Measurements from ENCODE around the gene SLC4A9. TPM values are rescaled to one million over a fixed set of nuclear protein-coding genes. Genes with fewer than 3 reads are reported as not detected.
"Not testable (repeated sequence)": the region's sequence is repeated elsewhere in the genome, so short reads cannot be mapped to it uniquely, and the experiment has no call there.

The SLC4A9 gene
- total and polyA plus RNA-seq, 2 donors = 0.07 TPM; not detected in 1

- H3K27me3 ChIP-seq (ENCODE audit: control insufficient read depth in 2 of 2, insufficient read depth in 1 of 2, low read length in 1 of 2) = peaks cover 24 to 31% of the 10 kb centered on the region in 2 donors
- no peak overlapping the region for H3K4me3 ChIP-seq (ENCODE audit: low read length in 2 of 2)
- 36% methylated on average over 1 of the region's 1 CpG for WGBS
- H3K36me3 ChIP-seq (ENCODE audit: control insufficient read depth in 2 of 2, insufficient read depth in 2 of 2, low read length in 1 of 2) = no peaks in the 10 kb centered on the region
- peaks cover 11 to 43% of the 10 kb centered on the region in 2 donors for H3K4me1 ChIP-seq (ENCODE audit: control insufficient read depth in 2 of 2, insufficient read depth in 2 of 2, low read length in 2 of 2)
- H3K27ac ChIP-seq (ENCODE audit: low read depth in 1 of 2, low read length in 1 of 2) = peak overlapping the region in 1 of 2 donors; percentile 38
- peaks cover 0 to 6% of the 10 kb centered on the region in 2 donors for H3K9me3 ChIP-seq (ENCODE audit: control insufficient read depth in 2 of 2, insufficient read depth in 1 of 2, low read length in 1 of 2)
- DNase-seq (ENCODE audit: low read depth in 6 of 9, low spot score in 9 of 9) = no peak
Measured at GRCh38 chr5:140342896-140343295, 17.1 kb upstream of the SLC4A9 start.

- peaks cover 24 to 34% of the 10 kb centered on the region in 2 donors for H3K27me3 ChIP-seq (ENCODE audit: control insufficient read depth in 2 of 2, insufficient read depth in 1 of 2, low read length in 1 of 2)
- not testable (repeated sequence) for H3K9me3 ChIP-seq (ENCODE audit: control insufficient read depth in 2 of 2, insufficient read depth in 1 of 2, low read length in 1 of 2); DNase-seq (ENCODE audit: low read depth in 6 of 9, low spot score in 9 of 9); H3K4me3 ChIP-seq (ENCODE audit: low read length in 2 of 2); H3K36me3 ChIP-seq (ENCODE audit: control insufficient read depth in 2 of 2, insufficient read depth in 2 of 2, low read length in 1 of 2); H3K27ac ChIP-seq (ENCODE audit: low read depth in 1 of 2, low read length in 1 of 2)
- peaks cover 11 to 43% of the 10 kb centered on the region in 2 donors for H3K4me1 ChIP-seq (ENCODE audit: control insufficient read depth in 2 of 2, insufficient read depth in 2 of 2, low read length in 2 of 2)
- 98% methylated on average over 8 of the region's 8 CpGs for WGBS
Measured at GRCh38 chr5:140343849-140344248, 16.1 kb upstream of the SLC4A9 start.

GRCh38 chr5:140344683-140345423, 15.1 kb upstream of the SLC4A9 start:
- Histone ChIP-seq H3K4me3 (ENCODE audit: low read length in 2 of 2) (peak overlapping the region in 1 of 2 donors; percentile 6), H3K4me1 (ENCODE audit: control insufficient read depth in 2 of 2, insufficient read depth in 2 of 2, low read length in 2 of 2) (peaks cover 11 to 43% of the 10 kb centered on the region in 2 donors), H3K27me3 (ENCODE audit: control insufficient read depth in 2 of 2, insufficient read depth in 1 of 2, low read length in 1 of 2) (peaks cover 24 to 34% of the 10 kb centered on the region in 2 donors), H3K27ac (ENCODE audit: low read depth in 1 of 2, low read length in 1 of 2) (no peak overlapping the region), H3K9me3 (ENCODE audit: control insufficient read depth in 2 of 2, insufficient read depth in 1 of 2, low read length in 1 of 2) (peaks cover 0 to 6% of the 10 kb centered on the region in 2 donors), H3K36me3 (ENCODE audit: control insufficient read depth in 2 of 2, insufficient read depth in 2 of 2, low read length in 1 of 2) (no peaks in the 10 kb centered on the region)
- WGBS = 87% methylated on average over 4 of the region's 4 CpGs
- DNase-seq (ENCODE audit: low read depth in 6 of 9, low spot score in 9 of 9) = no peak

GRCh38 chr5:140345919-140346347, 14.1 kb upstream of the SLC4A9 start:
- peak in 1 of 9 donors; percentile 18 for DNase-seq (ENCODE audit: low read depth in 6 of 9, low spot score in 9 of 9)
- peak overlapping the region; percentile 32 to 57 for H3K4me3 ChIP-seq (ENCODE audit: low read length in 2 of 2)
- H3K27me3 ChIP-seq (ENCODE audit: control insufficient read depth in 2 of 2, insufficient read depth in 1 of 2, low read length in 1 of 2) = peaks cover 24 to 34% of the 10 kb centered on the region in 2 donors
- no peak overlapping the region for H3K27ac ChIP-seq (ENCODE audit: low read depth in 1 of 2, low read length in 1 of 2)
- H3K9me3 ChIP-seq (ENCODE audit: control insufficient read depth in 2 of 2, insufficient read depth in 1 of 2, low read length in 1 of 2) = peaks cover 0 to 6% of the 10 kb centered on the region in 2 donors
- peaks cover 11 to 43% of the 10 kb centered on the region in 2 donors for H3K4me1 ChIP-seq (ENCODE audit: control insufficient read depth in 2 of 2, insufficient read depth in 2 of 2, low read length in 2 of 2)
- 20% methylated on average over 35 of the region's 35 CpGs for WGBS
- no peaks in the 10 kb centered on the region for H3K36me3 ChIP-seq (ENCODE audit: control insufficient read depth in 2 of 2, insufficient read depth in 2 of 2, low read length in 1 of 2)

- no peaks in the 10 kb centered on the region for H3K36me3 ChIP-seq (ENCODE audit: control insufficient read depth in 2 of 2, insufficient read depth in 2 of 2, low read length in 1 of 2)
- H3K4me1 ChIP-seq (ENCODE audit: control insufficient read depth in 2 of 2, insufficient read depth in 2 of 2, low read length in 2 of 2) = peaks cover 11 to 40% of the 10 kb centered on the region in 2 donors
- DNase-seq (ENCODE audit: low read depth in 6 of 9, low spot score in 9 of 9) = peak in 5 of 9 donors; percentile 28 to 64 (median 37)
- peak within 1 kb of the TSS; percentile 38 to 57 for H3K4me3 ChIP-seq (ENCODE audit: low read length in 2 of 2)
- H3K9me3 ChIP-seq (ENCODE audit: control insufficient read depth in 2 of 2, insufficient read depth in 1 of 2, low read length in 1 of 2) = peaks cover 0 to 5% of the 10 kb centered on the region in 2 donors
- peaks cover 24 to 34% of the 10 kb centered on the region in 2 donors for H3K27me3 ChIP-seq (ENCODE audit: control insufficient read depth in 2 of 2, insufficient read depth in 1 of 2, low read length in 1 of 2)
- H3K27ac ChIP-seq (ENCODE audit: low read depth in 1 of 2, low read length in 1 of 2) = no peak within 1 kb of the TSS
- 2% methylated on average over 72 of the region's 72 CpGs for WGBS
Measured at GRCh38 chr5:140346348-140347221, 13.4 kb upstream of the SLC4A9 start, which contains the start of gene HBEGF. HBEGF (minus strand) TSS chr5:140346603; CDS start chr5:140346328, 275 bp downstream.

- no peak for DNase-seq (ENCODE audit: low read depth in 6 of 9, low spot score in 9 of 9)
- H3K4me1 ChIP-seq (ENCODE audit: control insufficient read depth in 2 of 2, insufficient read depth in 2 of 2, low read length in 2 of 2) = peaks cover 7 to 32% of the 10 kb centered on the region in 2 donors
- 92% methylated on average over 2 of the region's 2 CpGs for WGBS
Measured at GRCh38 chr5:140347360-140347759, 12.6 kb upstream of the SLC4A9 start.

GRCh38 chr5:140348104-140348503, 11.9 kb upstream of the SLC4A9 start:
- no peaks in the 10 kb centered on the region for H3K36me3 ChIP-seq (ENCODE audit: control insufficient read depth in 2 of 2, insufficient read depth in 2 of 2, low read length in 1 of 2)
- WGBS = 91% methylated on average over 4 of the region's 4 CpGs
- H3K4me3 ChIP-seq (ENCODE audit: low read length in 2 of 2) = no peak overlapping the region
- H3K4me1 ChIP-seq (ENCODE audit: control insufficient read depth in 2 of 2, insufficient read depth in 2 of 2, low read length in 2 of 2) = peaks cover 2 to 25% of the 10 kb centered on the region in 2 donors
- H3K27ac ChIP-seq (ENCODE audit: low read depth in 1 of 2, low read length in 1 of 2) = no peak overlapping the region
- H3K9me3 ChIP-seq (ENCODE audit: control insufficient read depth in 2 of 2, insufficient read depth in 1 of 2, low read length in 1 of 2) = no peaks in the 10 kb centered on the region
- DNase-seq (ENCODE audit: low read depth in 6 of 9, low spot score in 9 of 9) = no peak
- peaks cover 24 to 34% of the 10 kb centered on the region in 2 donors for H3K27me3 ChIP-seq (ENCODE audit: control insufficient read depth in 2 of 2, insufficient read depth in 1 of 2, low read length in 1 of 2)

More at GRCh38 chr5:140347360-140347759, 12.6 kb upstream of the SLC4A9 start:
- no peaks in the 10 kb centered on the region for H3K36me3 ChIP-seq (ENCODE audit: control insufficient read depth in 2 of 2, insufficient read depth in 2 of 2, low read length in 1 of 2)
- no peak overlapping the region for H3K4me3 ChIP-seq (ENCODE audit: low read length in 2 of 2)
- H3K27ac ChIP-seq (ENCODE audit: low read depth in 1 of 2, low read length in 1 of 2) = no peak overlapping the region
- peaks cover 24 to 34% of the 10 kb centered on the region in 2 donors for H3K27me3 ChIP-seq (ENCODE audit: control insufficient read depth in 2 of 2, insufficient read depth in 1 of 2, low read length in 1 of 2)
- H3K9me3 ChIP-seq (ENCODE audit: control insufficient read depth in 2 of 2, insufficient read depth in 1 of 2, low read length in 1 of 2) = no peaks in the 10 kb centered on the region

GRCh38 chr5:140349244-140349643, 10.8 kb upstream of the SLC4A9 start:
- Histone ChIP-seq H3K4me1 (ENCODE audit: control insufficient read depth in 2 of 2, insufficient read depth in 2 of 2, low read length in 2 of 2) (peaks cover 2 to 22% of the 10 kb centered on the region in 2 donors), H3K36me3 (ENCODE audit: control insufficient read depth in 2 of 2, insufficient read depth in 2 of 2, low read length in 1 of 2) (no peaks in the 10 kb centered on the region), H3K4me3 (ENCODE audit: low read length in 2 of 2) (no peak overlapping the region), H3K9me3 (ENCODE audit: control insufficient read depth in 2 of 2, insufficient read depth in 1 of 2, low read length in 1 of 2) (no peaks in the 10 kb centered on the region), H3K27ac (ENCODE audit: low read depth in 1 of 2, low read length in 1 of 2) (no peak overlapping the region), H3K27me3 (ENCODE audit: control insufficient read depth in 2 of 2, insufficient read depth in 1 of 2, low read length in 1 of 2) (peaks cover 24 to 34% of the 10 kb centered on the region in 2 donors)
- DNase-seq (ENCODE audit: low read depth in 6 of 9, low spot score in 9 of 9) = no peak
- 100% methylated on average over 2 of the region's 2 CpGs for WGBS

All from thymus (tissue), 11 donors.